ENCODE data around the gene ERC2. TPM values are rescaled to one million over a fixed set of nuclear protein-coding genes. Genes with fewer than 3 reads are reported as not detected.

The ERC2 gene
- polyA plus RNA-seq, 2 of the 4 experiments (the other 2 are of a cell fraction), result 0.16 TPM; not detected in 1

- FAIRE-seq (no peak), DNase-seq (ENCODE audit: low read depth in 1 of 2, low spot score in 1 of 2) (no peak), ATAC-seq (peak; percentile 21 to 64; a peak in 3 of 6 replicates)
- WGBS (ENCODE audit: missing lambda C conversion rate), result 0% methylated on average over 1 of the region's 28 CpGs
- TF ChIP-seq BCL3 (IDR thresholded peaks at IDR 0.05) (no peak), NFE2L2 (conservative IDR thresholded peaks at IDR 0.05; ENCODE audit: low read length) (no peak), CTCF (IDR thresholded peaks at IDR 0.05) (no peak)
- Histone ChIP-seq H3K4me3 (peak overlapping the region; percentile 57), H3K4me1 (peaks cover 4% of the 10 kb centered on the region; the same call in 2 of the 3 replicates), H3K9me3 (no peaks in the 10 kb centered on the region), H3K27ac (peak overlapping the region in 1 of 2 experiments; percentile 27; a peak in 1 of 6 replicates), H3K4me2 (peak overlapping the region; percentile 97)
- ChIA-PET CTCF (interaction anchor here (0.6 to 1.3 kb wide), 2 partner anchors 18 to 356 kb away, joined by 3 to 4 read pairs; no protein-coding TSS in a partner anchor), POLR2A (no interaction called here)
Observed at GRCh38 chr3:56467801-56468183, 475 bp downstream of the ERC2 start.

- no peak overlapping the region for H3K27ac ChIP-seq
- no peaks in the 10 kb centered on the region for H3K9me3 ChIP-seq
- DNase-seq (ENCODE audit: low read depth in 1 of 2, low spot score in 1 of 2) (peak; percentile 66 to 80), FAIRE-seq (no peak), ATAC-seq (peak; percentile 73 to 90)
- peaks cover 4% of the 10 kb centered on the region; the same call in 2 of the 3 replicates for H3K4me1 ChIP-seq
- POLR2A ChIA-PET, result no interaction called here
- TF ChIP-seq, protein P1, sequence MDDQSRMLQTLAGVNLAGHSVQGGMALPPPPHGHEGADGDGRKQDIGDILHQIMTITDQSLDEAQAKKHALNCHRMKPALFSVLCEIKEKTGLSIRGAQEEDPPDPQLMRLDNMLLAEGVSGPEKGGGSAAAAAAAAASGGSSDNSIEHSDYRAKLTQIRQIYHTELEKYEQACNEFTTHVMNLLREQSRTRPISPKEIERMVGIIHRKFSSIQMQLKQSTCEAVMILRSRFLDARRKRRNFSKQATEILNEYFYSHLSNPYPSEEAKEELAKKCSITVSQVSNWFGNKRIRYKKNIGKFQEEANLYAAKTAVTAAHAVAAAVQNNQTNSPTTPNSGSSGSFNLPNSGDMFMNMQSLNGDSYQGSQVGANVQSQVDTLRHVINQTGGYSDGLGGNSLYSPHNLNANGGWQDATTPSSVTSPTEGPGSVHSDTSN (IDR thresholded peaks at IDR 0.05), result peak; percentile 90
- TF ChIP-seq, protein P2, sequence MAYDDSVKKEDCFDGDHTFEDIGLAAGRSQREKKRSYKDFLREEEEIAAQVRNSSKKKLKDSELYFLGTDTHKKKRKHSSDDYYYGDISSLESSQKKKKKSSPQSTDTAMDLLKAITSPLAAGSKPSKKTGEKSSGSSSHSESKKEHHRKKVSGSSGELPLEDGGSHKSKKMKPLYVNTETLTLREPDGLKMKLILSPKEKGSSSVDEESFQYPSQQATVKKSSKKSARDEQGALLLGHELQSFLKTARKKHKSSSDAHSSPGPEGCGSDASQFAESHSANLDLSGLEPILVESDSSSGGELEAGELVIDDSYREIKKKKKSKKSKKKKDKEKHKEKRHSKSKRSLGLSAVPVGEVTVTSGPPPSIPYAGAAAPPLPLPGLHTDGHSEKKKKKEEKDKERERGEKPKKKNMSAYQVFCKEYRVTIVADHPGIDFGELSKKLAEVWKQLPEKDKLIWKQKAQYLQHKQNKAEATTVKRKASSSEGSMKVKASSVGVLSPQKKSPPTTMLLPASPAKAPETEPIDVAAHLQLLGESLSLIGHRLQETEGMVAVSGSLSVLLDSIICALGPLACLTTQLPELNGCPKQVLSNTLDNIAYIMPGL (CRISPR knock-in tag; IDR thresholded peaks at IDR 0.05; ENCODE audit: borderline replicate concordance), result no peak
- peak overlapping the region; percentile 57 for H3K4me3 ChIP-seq
- CTCF ChIA-PET, result no interaction called here
- 3% methylated on average over 14 of the region's 14 CpGs for WGBS (ENCODE audit: missing lambda C conversion rate)
- peak overlapping the region; percentile 97 for H3K4me2 ChIP-seq
Observed at GRCh38 chr3:56467108-56467507, 1.2 kb downstream of the ERC2 start.

DNA sequence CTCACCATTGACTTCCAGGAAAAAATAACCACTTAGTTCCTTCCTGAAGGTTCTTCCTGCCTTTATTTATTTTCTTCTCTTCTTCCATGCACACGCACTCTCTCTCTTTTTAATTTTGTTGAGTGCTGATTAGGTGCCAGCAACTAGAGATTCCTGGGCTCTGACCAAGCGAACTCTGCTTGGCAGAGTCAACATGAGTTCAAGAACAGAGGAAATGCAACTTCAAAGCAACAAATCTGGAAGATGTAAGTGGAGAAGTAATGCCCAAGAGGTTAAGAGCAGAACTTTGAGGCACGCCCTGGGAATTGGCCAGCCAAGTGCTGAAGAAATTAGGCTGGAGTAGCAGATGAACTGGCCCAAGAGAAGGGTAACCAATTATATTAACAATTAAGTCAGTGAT lies 8.5 kb downstream of the ERC2 start:
- no peak overlapping the region for H3K27ac ChIP-seq
- no peaks in the 10 kb centered on the region for H3K4me1 ChIP-seq
- no peak overlapping the region for H3K4me2 ChIP-seq
- ChIA-PET CTCF (interaction anchor here (1.1 kb wide), 1 partner anchor 13 kb away, joined by 3 read pairs; no protein-coding TSS in a partner anchor), POLR2A (no interaction called here)
- ATAC-seq (no peak), DNase-seq (ENCODE audit: low read depth in 1 of 2, low spot score in 1 of 2) (no peak), FAIRE-seq (no peak)
- no peak overlapping the region for H3K4me3 ChIP-seq
- H3K9me3 ChIP-seq, result no peaks in the 10 kb centered on the region
- no peak for TF ChIP-seq HOXB5 (CRISPR knock-in tag; IDR thresholded peaks at IDR 0.05)
- no peak for TF ChIP-seq BHLHE40 (IDR thresholded peaks at IDR 0.05; ENCODE audit: low read depth, low read length)
- no peak for TF ChIP-seq HEYL (CRISPR knock-in tag; IDR thresholded peaks at IDR 0.05)
- TF ChIP-seq CBX8 (IDR thresholded peaks at IDR 0.05), result no peak
- no peak for TF ChIP-seq TFCP2L1 (CRISPR knock-in tag; IDR thresholded peaks at IDR 0.05)
- WGBS (ENCODE audit: missing lambda C conversion rate), result 13% methylated on average over 3 of the region's 3 CpGs

GRCh38 chr3:56459104-56459496 lies 9.2 kb downstream of the ERC2 start:
- ChIA-PET POLR2A (no interaction called here), CTCF (interaction anchor here (0.9 to 2.5 kb wide), 3 partner anchors 12 to 118 kb away, joined by 3 to 8 read pairs (median 4); no protein-coding TSS in a partner anchor)
- ATAC-seq (no peak), FAIRE-seq (no peak), DNase-seq (ENCODE audit: low read depth in 1 of 2, low spot score in 1 of 2) (no peak)
- H3K4me1 ChIP-seq, result no peaks in the 10 kb centered on the region
- WGBS (ENCODE audit: missing lambda C conversion rate), result 0% methylated on average over 1 of the region's 1 CpG
- no peak overlapping the region for H3K4me3 ChIP-seq
- TF ChIP-seq CHD4 (IDR thresholded peaks at IDR 0.05; ENCODE audit: borderline replicate concordance) (no peak), KDM1A (IDR thresholded peaks at IDR 0.05; ENCODE audit: low read depth) (no peak), BCL3 (IDR thresholded peaks at IDR 0.05) (no peak), ELK1 (IDR thresholded peaks at IDR 0.05; ENCODE audit: low read depth, low read length) (no peak), ESRRA (IDR thresholded peaks at IDR 0.05; ENCODE audit: borderline replicate concordance, low read length) (no peak), HEYL (CRISPR knock-in tag; IDR thresholded peaks at IDR 0.05) (no peak), HOXA7 (CRISPR knock-in tag; IDR thresholded peaks at IDR 0.05) (no peak), TFCP2L1 (CRISPR knock-in tag; IDR thresholded peaks at IDR 0.05) (no peak)
- H3K4me2 ChIP-seq, result no peak overlapping the region
- H3K9me3 ChIP-seq, result no peaks in the 10 kb centered on the region
- no peak overlapping the region for H3K27ac ChIP-seq
